Kidney glomerular epithelial cell (primary cell): ENCODE measurements around the gene SPON1.
"Not testable (repeated sequence)": the region's sequence is repeated elsewhere in the genome, so short reads cannot be mapped to it uniquely, and the experiment has no call there.

Source experiments
- DNase-seq: peaks from one replicate; lab custom pipeline; 2025; lab: John Stamatoyannopoulos, UW

SPON1 gene

DNA sequence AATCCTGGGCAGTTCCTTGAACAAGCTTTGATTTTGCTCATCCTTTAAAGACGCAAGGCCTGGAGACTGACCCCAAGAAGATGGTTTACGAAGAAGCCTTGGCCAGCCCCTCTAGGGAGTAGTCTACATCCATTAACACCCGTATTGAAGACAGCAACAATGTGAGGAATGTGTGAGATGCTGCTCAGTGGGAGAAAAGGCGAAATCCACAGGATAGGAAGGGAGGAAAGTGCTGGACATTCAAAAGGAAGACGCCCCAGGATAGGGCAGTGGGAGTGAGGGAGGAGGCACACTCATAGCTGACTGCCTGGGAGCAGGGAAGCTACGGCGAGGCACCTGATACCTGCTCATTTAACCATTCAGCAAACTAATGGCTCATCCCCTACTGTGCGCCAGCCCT lies 282.4 kb downstream of the SPON1 start:
- DNase-seq = no peak

DNA sequence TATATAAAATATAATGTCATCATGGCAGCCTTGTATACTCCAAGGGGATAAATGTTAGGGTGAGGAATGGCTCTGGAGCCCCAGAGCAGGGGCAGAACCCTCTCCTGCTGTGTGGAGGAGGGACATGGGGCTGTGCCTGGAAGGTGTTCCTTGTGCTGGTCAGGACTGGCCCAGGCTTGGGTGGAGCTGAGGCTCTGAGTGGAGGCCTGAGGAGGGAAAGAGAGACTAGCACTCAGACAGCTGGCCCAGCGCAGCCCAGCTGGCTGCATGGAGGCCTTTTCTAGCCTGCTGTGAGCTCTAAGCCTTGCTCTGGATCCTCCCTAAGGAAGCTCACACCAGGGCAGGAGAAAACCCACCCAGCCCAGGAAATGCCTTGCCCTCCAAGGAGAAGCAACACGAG lies 282.9 kb downstream of the SPON1 start:
- no peak for DNase-seq

DNA sequence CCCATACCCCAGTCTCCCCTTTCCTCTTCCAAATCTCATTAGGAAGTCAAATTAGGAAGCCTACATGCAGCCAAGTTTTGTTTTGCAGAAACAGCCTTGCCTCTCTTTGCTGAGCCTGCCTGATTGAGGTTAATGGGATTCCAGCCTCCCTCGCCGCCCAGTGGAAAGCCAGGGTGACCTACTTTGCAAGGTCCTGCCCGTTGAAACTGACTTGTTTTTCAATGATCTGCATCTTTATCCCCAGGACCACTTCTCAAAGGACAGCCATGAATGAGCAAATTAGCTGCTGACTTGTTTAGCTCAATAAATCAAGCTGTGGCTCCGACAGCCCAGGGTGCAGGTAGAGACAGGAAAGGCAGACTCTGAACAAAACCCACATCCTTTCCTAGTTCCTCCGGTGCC lies 286.1 kb downstream of the SPON1 start:
- DNase-seq = no peak

DNA sequence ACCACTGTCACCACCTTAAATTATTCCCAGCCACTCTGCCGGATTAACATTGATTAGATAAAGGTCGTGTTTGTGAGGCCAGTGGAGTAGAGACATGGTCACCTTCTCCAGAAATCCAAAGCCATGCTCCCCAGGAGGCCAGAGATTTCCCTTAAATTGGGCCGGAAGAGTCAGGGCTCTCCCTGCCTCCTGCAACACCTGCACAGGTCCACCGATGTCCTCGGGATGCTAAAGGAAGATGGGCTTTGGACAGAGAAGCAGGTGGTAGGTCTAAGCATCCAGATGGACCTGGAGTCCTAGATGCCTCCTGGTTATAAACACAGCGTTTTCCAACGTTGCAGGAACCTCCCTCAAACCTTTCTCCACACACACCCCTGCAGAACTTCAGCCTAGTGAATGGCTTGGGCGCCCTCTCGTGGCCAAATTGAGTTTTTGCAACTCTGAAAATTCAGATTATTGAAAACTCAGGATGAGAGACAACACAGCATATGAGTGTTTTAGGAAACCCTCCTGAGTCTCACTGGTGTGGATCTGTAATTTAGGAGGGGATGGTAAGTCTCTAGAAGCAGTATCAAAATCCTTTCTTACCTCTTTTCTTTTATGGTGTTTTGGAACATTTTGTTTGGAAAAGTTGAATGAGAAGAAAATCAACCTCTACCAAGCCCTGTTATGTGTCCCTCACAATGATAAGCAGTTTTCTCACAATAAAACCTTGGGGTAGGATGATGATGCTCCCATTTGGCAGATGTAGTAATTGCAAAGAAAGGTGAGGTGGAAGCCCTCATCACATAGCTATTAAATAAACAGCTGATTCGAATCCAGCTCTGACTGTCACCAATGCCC lies 286.8 kb downstream of the SPON1 start:
- peak; percentile 36 for DNase-seq

DNA sequence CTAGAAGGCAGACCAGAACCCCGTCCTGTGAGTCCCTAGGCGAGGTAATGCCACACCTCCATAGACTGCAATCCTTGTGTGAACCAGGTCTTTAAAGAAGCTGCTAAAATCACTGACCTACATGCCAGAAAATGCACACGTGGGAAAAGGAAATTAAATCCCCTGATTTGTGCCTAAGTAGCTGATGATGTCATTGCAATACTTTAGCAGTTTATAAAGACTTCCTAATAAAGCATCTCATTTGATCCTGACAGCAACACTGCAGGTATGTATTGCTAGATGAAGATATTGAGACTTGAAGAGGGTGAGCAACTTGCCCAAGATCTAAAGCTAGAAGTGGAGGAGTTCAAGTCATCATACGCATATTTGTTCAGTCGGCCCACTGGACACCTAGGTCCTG lies 289.2 kb downstream of the SPON1 start:
- no peak for DNase-seq

DNA sequence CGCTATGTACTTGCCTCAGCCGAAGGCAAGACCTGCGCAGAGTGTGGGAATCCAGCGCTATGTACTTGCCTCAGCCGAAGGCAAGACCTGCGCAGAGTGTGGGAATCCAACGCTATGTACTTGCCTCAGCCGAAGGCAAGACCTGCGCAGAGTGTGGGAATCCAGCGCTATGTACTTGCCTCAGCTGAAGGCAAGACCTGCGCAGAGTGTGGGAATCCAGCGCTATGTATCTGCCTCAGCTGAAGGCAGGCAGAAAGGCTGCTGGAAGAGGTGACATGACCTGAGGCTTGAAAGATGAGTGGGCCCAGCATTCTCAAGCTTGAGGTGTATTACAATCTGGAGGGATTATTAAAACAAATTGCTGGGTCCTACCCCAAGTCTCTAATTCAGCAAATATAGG lies 290.0 kb downstream of the SPON1 start:
- not testable (repeated sequence) for DNase-seq

DNA sequence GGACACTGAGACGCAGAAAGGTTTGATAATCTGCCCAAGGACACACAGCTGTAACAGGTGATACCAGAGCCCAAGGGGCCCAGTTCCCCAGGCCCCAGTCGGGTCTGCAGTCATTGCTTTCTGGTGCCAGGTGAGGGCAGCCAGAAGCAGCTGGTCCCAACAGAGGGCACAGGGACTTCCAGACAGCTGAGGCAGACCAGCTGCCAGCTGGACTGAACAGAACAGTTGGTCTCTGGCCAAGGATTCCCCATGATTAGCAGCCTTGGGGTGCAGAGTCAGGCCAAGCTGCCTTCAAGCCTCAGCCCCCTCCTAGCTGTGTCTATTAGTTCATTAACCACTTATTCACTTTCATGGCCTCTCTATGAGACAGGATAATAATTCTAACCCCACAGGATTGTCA lies 290.9 kb downstream of the SPON1 start:
- no peak for DNase-seq

DNA sequence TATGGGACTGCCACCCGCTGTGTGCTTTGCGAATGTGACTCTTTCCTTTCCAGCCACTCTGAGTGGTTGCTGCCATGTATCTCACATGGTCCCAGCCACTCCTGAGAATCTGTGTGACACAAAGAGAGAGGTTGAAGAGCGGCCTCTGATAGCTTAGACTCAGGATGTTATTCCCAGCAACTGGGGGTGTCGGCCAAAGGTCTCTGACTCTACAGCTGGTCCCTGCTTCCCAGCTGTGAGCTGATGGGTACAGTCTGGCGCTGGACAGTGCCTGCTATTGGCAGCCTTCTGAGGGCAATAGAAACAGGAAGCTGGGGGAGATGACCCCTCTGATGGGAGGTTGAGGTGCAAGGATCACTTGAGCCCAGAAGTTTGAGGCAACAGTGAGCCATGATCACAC lies 291.3 kb downstream of the SPON1 start:
- DNase-seq = no peak

DNA sequence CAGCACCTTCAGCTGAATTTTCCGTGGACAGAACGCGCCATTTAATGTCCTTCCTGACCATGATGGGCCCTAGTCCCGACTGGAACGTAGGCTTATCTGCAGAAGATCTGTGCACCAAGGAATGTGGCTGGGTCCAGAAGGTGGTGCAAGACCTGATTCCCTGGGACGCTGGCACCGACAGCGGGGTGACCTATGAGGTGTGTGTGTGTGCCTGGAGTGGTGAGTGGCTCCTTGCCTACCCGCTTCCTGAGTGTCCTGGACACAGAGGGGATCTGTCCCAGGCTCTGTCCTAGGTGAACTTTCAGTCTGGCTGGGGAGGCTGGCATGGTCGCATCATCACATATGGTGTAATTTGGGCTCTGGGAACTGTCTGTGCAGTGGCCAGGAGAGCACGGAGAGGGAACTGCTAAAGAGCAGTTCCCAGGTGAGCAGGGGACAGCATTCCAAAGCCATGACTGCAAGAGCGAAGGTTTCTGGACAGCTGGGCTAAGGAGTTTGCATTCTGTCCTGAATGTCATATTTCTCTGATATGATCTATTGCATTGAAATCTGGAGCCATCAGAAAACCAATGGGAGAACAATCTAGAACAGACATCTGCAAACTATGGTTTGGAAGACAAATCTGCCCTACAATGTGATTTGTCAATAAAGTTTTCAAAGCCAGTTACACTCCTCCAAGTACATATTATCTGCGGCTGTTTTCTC lies 292.2 kb downstream of the SPON1 start:
- DNase-seq = no peak

DNA sequence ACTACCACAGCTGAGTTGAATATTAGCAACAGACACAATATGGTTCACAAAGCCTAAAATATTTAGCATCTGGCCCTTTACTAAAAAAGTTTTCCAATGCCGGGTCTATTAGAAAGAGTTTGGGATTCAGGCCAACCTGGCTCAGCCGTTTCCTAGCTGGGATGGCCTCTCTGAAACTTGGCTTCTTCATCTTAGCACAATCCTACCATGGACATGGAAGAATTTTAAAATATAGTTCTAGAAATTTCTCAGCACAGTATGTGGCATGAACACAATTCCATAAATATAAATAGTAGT lies 292.7 kb downstream of the SPON1 start:
- no peak for DNase-seq

DNA sequence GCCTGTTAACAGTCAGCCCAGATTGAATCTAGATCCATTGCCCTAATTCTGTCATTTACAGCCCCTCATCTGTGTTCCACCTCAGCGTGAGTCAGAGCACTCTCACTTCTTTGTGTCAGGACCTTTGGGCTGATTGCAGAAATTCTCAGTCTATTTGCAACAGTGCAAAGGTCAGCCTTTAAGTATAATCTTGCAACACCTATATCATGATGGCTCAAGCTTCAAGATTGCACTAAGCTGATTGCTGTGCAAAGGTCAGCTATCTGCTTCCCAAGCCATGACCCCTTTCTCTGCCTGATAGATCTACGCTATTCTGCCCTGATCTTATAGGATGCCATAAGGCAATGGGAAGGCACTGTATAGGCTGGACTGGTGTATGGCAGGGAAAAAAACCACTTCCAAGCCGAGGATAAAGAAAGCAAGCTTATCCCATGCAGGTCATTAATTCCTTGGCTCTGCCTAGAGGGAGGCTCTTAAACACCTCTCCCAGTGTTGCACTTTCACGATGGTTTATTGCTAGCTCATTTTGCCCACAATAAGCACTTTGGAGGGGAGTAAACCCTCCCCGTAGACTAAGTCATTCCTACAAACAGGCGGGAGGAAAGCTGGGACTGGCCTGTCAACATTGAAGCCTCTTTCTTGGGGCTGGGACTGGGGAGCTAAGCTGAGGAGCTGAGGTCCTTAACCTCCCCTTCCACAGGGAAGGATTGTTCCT lies 295.9 kb downstream of the SPON1 start:
- DNase-seq = peak; percentile 14

DNA sequence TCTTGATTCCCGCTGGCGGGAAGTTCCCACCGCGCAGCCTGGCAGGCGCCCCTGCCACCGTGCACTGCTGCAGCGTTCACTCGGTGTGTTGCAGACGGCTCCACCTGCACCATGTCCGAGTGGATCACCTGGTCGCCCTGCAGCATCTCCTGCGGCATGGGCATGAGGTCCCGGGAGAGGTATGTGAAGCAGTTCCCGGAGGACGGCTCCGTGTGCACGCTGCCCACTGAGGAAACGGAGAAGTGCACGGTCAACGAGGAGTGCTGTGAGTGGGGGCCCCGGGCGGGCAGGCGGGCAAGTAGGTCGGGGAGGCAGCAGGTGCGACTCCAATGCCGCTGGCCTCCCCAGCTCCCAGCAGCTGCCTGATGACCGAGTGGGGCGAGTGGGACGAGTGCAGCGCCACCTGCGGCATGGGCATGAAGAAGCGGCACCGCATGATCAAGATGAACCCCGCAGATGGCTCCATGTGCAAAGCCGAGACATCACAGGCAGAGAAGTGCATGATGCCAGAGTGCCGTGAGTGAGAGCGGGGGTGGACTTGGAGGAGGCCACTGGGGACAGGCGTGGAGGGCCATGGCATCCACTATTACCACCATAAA lies 296.8 kb downstream of the SPON1 start:
- DNase-seq = no peak

DNA sequence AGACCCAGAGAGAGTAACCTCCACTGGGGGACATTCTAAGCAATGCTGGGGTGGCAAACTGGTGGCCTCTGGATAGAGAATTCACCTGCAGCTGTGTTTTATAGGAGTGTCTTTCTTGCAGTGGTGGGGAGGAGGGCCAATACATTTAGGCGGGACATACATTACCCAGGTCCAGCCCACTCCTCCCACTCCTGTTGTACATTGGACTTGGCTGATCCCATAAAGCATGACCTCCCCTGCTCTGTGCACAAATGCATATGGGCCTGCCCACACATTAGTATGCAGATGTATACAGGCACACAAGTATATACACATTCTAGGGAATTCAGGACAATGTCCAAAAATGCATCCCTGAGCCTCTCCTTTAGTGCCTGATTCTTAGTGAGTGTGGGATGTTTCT lies 297.4 kb downstream of the SPON1 start:
- DNase-seq = no peak

DNA sequence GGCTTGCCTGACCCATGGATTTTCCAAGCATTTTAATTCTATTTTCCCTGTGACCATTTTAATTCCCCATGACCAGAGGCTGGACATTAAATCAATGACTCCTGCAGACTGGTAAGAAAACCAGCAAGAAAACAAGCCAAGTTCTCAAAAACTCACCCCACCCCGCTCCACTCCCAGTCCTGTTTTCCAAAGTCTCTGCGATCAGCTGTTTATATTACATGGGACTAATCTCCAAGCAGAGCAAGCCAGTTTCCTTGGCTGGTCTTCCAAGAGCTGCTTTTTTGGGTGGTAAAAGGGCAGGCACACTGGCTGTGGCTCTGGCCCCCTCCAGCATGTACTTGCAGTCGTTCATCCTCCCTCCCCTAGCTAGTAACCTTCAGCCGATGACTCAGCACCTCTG lies 298.5 kb downstream of the SPON1 start:
- DNase-seq = no peak

DNA sequence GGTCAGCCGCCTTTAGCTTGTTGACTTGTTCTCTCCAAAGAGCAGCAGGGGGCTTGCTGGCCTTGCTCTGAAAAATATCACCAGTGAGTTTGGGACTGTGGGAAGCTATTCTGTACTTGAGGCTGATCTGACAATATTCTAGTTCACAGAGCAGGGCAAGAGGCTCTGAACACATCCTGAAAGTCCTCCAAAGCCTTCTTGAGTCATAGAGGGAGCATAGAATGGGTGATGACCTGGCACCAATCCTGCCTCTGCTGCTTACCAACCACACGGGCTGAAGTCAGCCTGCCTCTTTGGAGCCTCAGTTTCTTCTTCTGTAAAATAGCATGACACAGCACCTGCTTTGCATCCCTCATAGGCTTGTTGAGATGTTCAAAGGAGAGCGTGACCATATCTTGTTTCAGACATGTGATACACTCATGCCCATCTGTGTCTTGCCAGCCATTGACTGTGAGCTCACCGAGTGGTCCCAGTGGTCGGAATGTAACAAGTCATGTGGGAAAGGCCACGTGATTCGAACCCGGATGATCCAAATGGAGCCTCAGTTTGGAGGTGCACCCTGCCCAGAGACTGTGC lies 299.8 kb downstream of the SPON1 start:
- no peak for DNase-seq

DNA sequence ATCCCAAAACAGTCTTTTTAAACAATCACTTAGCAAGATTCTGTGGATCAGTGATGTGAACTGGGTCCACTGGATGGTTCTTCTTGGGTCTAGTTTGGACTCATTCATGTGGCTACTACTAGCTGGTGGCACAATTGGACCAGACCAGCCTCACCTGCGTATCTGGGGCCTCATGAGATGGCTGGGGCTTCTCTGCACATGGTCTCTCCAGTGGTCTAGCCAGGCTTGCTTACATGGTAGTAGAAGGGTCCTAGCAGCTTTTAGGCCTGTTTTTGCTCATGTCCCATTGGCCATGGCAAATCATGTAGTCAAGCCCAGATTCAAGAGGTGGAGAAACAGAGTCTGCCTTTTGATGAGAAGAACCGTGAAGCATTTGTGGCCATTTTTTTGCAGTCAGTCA lies 302.4 kb downstream of the SPON1 start:
- DNase-seq = no peak

DNA sequence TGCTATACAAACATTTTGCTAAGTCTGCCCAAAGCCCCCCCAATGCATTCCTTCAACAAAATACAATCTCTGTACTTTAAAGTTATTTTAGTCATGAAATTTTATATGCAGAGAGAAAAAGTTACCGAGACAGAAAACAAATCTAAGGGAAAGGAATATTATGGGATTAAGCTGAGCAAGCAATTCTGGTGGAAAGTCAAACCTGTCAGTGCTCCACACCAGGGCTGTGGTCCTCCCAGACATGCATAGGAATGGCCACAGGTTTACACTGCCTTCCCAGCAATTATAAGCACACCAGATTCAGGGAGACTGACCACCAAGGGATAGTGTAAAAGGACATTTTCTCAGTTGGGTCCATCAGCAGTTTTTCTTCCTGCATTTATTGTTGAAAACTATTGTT lies 304.1 kb downstream of the SPON1 start:
- DNase-seq = no peak

DNA sequence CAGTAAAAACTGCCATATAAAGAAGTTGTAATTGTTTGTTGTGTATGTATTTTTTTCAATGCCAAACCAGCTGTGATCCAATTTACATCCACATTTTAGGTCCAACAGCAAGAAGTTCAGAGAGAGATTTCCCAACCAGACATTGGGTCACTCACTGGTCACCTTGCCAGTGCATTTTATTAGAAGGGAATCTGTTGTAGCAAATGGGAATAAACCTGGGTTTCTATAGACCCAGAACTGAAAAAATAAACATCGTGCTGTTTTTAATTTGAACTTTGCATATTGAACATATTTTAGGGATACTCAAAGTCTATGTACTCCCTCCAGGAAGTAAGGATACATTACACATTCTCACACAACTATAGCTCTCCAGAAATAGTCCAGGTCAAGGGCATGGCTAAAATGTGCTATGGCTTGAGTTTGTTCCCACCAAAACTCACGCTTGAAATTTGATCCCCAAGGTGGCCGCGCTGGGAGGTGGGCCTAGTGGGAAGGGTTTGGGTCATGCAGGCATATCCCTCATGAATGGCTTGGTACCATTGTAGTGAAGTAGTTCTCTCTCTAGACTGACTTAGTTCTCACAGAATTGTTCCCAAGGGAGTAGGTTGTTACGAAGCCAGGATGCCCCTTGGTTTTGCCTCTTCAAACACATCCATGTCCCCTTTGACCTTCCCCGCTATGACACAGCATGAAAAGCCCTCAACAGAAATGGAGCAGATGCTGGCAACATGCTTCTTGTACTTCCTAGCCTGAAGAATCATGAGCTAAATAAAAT lies 305.5 kb downstream of the SPON1 start:
- DNase-seq = no peak

DNA sequence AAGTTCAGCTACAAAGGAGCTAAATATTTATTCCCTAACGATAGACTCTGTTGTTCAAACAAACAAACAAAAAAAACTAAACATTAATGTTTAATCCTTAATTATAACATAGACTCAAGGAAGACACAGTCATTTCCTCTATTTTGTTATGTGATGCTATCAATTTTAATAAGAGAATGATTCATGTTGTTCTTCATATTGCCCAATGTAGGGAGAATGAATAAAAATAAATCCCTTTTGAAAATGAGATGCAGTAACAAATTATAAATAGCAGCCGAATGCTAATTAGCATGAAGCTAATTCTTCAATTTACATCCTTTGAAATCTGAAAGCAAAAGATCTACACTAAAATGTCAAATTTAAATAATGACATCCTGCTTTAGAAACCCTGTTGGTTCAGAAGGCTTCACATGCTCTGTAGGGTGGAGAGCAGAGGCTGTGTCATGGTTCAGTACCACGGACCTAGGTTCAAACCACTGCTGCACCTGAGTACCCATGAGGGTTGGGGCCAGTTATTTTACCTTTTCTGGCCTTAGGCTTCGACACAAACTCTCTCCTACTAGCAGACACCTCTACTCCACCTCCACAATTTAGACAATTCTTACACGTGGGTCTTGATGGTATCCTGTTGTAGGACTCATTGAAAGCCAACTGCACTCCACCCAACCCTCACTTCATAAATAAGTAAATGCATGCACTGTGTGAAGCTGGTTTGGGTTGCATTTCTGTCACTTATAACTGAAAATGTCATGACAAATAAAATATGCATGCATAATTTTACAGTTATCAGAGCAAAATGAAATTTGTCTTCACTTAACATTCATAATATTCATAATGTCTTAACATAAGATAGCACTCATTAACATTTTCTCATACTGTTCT lies 307.4 kb downstream of the SPON1 start:
- no peak for DNase-seq

DNA sequence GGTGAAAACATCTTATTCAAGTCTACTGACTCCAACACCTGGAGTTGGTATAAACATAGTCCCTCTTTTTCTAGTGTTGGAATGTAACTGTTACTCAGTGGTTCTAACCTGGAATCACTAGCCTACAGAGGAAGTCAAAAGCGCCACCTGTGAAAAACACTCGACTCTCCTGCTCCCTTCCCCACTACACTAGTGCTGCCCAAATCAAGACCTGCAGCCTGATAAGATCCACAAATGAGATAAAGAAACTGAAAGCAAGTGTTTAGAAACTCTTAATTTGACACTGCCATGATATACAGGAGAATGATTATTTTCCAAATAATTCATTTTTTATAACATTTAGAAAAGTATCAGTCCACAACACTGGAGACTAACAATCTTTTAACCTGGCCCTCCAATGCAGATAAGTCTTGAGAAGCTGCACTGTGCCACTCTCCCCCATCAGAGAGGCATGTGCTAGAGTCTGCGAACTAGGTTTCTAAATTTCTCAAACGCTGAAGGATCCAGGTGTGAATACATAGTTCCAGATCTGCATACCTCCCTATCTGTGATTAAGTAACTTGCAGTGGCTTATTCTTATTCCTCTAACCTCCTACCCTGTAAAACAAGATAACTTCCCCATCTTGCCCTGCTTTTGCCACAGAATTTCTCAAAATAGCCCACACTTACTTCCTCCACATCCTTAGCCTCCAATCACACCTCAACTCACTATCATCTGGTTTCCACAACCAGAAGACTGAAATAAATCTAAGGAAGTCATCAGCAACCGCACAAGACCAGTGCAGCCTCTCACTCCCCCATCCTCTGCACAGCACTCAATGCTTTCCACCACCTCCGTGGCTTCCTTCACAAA lies 308.4 kb downstream of the SPON1 start:
- no peak for DNase-seq
